Type B pancreatic cell (in vitro differentiated cells): ENCODE data around the gene ARMC7. TPM values are rescaled to one million over a fixed set of nuclear protein-coding genes. Genes with fewer than 3 reads are reported as not detected.

Source experiments
- DNase-seq: peaks from one replicate; pipeline ENCODE4 v3.0.0; 2021; ENCODE audit warnings: mixed read lengths; ENCODE audit not compliant: unreplicated experiment; ENCODE audit errors: extremely low spot score
- H3K27ac Mint-ChIP-seq: 2 replicates; pipeline ENCODE4 v1.8.0; 2021; ENCODE audit warnings: mild to moderate bottlenecking, mixed read lengths
- H3K27me3 Mint-ChIP-seq: 2 replicates; pipeline ENCODE4 v1.8.0; 2021; ENCODE audit warnings: mixed read lengths
- H3K36me3 Mint-ChIP-seq: 2 replicates; pipeline ENCODE4 v1.8.0; 2021; ENCODE audit warnings: mixed read lengths
- H3K4me1 Mint-ChIP-seq: one replicate; pipeline ENCODE4 v1.8.0; 2021; ENCODE audit warnings: mixed read lengths; ENCODE audit not compliant: unreplicated experiment
- H3K4me3 Mint-ChIP-seq: 2 replicates; pipeline ENCODE4 v1.8.0; 2021; ENCODE audit warnings: mild to moderate bottlenecking, mixed read lengths
- H3K9me3 Mint-ChIP-seq: 2 replicates; pipeline ENCODE4 v1.8.0; 2021; ENCODE audit warnings: mixed read lengths
- total RNA-seq: library from RNA; stranded (reverse); gene quantifications from 2 replicates; pipeline ENCODE4 v1.2.1, GENCODE V29; 2021; ENCODE audit warnings: low replicate concordance
- TF ChIP-seq, protein P1 (sequence below): fragments of 200-600 bp; sonication (generic); conservative IDR thresholded peaks from 2 replicates; pipeline ENCODE4 v1.5.0; 2021; ENCODE audit warnings: antibody characterized with exemption, mild to moderate bottlenecking

ARMC7 gene
- total RNA-seq, 1 donor from 2014 or later = 14.0 TPM

DNA sequence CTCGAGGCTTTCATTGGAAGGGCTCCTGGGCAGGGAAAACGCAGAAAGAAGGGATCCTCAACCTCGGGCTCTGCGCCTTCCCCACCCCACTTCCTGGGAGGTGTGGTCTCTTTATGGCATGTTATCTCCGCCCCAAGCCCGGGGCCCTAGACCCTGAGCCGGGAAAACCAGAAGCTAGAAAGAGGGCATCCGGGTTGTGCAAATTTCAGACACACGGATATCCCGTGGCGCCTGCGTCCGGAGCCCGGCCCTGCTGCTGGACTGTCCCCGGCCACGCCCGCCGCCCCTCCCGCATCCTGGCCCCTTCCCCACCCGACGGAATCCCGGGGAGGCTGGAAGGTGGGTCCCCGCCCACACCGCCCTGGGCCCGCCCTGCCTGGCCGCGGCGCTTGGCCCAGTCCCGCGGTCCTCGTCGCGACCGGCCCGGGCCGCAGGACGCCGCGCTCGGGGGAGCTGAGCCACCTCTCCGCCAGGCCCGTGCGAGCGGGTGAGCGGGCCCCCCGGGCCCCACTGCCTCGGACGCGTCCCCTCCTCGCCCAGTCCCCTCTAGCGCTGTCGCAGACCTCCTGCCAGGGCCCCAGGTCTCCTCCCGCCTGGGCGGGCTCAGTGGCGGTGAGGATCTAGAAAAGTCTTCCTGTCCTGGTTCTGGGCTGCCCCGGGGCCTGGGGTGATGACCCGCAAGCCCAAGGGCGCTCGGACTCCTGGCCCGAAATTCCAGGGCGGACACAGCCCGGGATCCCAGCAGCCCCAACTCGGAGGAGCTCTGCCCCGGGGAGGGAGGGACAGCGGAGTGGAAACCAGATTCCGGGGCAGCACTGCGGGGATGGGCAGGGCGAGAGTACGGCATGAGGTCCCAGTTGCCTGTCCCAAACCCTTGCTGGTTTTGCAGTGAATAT is 22.0 kb upstream of the ARMC7 start, which contains the start of gene SLC16A5:
Gene SLC16A5 (plus strand): TSS at position 397 of the 896 bp plus-strand sequence. CDS start 5,683 bp downstream, outside the sequence.
- H3K4me1 Mint-ChIP-seq = peaks cover 53% of the 10 kb centered on the region
- no peaks in the 10 kb centered on the region for H3K27me3 Mint-ChIP-seq
- H3K27ac Mint-ChIP-seq = peak within 1 kb of the TSS; percentile 87
- TF ChIP-seq, protein P1, sequence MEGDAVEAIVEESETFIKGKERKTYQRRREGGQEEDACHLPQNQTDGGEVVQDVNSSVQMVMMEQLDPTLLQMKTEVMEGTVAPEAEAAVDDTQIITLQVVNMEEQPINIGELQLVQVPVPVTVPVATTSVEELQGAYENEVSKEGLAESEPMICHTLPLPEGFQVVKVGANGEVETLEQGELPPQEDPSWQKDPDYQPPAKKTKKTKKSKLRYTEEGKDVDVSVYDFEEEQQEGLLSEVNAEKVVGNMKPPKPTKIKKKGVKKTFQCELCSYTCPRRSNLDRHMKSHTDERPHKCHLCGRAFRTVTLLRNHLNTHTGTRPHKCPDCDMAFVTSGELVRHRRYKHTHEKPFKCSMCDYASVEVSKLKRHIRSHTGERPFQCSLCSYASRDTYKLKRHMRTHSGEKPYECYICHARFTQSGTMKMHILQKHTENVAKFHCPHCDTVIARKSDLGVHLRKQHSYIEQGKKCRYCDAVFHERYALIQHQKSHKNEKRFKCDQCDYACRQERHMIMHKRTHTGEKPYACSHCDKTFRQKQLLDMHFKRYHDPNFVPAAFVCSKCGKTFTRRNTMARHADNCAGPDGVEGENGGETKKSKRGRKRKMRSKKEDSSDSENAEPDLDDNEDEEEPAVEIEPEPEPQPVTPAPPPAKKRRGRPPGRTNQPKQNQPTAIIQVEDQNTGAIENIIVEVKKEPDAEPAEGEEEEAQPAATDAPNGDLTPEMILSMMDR = no peak
- peak within 1 kb of the TSS; percentile 84 for H3K4me3 Mint-ChIP-seq
- no peaks in the 10 kb centered on the region for H3K9me3 Mint-ChIP-seq
- no peaks in the 10 kb centered on the region for H3K36me3 Mint-ChIP-seq
- peak; percentile 85 for DNase-seq

DNA sequence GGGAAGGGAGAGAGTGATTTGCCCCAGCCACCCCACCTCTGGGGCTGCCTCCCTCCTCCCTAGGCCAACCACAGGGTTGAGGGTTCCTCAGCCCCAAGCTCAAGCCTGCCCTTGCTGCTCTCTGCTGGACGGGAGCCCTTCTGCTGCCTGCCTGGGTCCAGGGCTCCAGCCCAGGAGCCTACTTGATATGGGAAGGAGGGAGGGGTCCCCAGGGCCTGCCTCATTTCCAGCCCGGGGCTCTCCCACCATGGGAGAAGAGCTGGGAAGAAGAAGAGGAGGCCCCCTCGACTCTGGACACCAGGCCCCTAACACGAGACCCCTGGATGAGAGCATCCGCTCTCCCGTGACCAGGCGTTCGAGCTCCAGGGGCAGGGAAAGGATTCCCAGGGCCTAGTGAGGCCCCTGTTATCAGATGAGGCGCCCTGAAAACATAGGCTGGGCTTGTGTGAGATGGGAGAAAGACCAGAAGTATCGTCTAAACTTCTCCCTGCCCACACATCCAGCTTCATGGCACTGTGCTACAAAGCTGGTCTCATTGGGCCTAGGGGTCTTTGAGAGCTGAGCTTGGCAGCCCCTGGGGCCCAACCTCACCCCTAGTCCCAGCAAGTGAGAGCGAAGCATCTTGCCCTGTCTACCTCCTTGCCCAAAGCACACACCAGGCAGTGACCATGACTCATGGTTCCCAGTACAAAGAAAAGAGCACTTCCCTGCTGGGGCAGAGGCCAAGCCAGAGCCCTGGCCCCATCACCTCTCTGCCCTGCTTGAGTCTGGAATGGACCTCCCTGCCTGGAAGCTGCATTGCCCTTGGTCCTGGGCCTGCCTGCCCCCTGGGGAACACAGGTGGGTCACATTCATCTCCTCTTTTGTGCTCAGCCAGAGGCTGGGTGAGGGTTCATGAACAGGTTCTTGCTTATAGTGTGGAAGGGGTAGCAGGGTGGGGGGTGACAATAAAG is 21.0 kb upstream of the ARMC7 start:
- Mint-ChIP-seq H3K27ac (peak overlapping the region; percentile 87), H3K4me3 (peak overlapping the region; percentile 82), H3K36me3 (no peaks in the 10 kb centered on the region), H3K27me3 (no peaks in the 10 kb centered on the region), H3K4me1 (peaks cover 51% of the 10 kb centered on the region), H3K9me3 (no peaks in the 10 kb centered on the region)
- no peak for DNase-seq
- TF ChIP-seq, protein P1 = no peak

DNA sequence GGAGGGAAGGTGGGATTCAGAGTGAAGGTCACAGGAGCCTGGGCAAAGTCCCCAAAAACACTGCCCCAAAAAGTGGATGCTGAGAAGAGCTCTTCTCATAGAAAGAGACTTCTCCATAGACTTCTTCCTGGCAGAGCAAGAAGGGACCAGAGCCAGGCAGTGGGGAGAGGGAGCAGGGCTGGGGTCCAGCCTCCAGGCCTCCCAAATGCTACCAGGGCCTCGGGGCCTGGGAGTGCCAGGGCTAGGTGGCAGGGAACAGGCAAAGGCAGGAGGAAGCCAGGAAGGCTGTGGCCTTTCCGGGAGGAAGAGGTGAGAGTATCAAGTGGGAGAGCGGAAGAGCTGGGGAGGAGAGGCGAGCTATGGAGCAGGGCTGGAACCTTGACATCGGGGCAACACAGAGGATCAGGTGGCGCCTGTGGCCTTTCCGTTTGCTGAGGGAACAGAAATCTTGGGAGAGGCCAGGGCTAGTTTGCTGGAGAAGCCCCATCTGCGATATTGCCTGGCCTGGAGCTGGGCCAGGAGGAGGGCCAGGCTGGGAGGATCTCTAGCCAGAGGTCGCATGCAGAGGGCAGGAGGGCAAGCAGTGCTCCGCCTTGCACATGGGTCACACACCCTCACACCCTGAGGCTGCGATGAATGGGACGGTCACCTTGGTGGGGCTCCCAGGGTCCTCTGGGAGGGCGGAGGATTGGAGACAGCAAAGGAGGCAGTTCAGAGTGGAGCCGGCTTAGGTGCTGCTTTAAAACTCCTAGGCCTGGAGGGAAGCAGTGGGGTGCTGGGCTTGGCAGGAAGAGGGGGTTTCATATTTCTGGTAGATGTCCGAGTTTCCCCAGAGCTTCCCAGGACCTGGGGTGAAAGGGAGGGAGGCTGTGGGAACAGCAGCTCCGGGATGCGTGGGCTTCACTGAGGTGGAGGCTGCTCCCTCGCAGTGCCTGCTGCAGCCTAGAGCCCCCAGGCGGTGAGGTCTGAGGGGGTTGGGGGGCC is 18.6 kb upstream of the ARMC7 start:
- Mint-ChIP-seq H3K27ac (peak overlapping the region; percentile 87), H3K4me3 (peak overlapping the region; percentile 77), H3K27me3 (no peaks in the 10 kb centered on the region), H3K9me3 (no peaks in the 10 kb centered on the region), H3K4me1 (peaks cover 39% of the 10 kb centered on the region), H3K36me3 (peaks cover 3% of the 10 kb centered on the region)
- no peak for DNase-seq
- TF ChIP-seq, protein P1 = no peak

DNA sequence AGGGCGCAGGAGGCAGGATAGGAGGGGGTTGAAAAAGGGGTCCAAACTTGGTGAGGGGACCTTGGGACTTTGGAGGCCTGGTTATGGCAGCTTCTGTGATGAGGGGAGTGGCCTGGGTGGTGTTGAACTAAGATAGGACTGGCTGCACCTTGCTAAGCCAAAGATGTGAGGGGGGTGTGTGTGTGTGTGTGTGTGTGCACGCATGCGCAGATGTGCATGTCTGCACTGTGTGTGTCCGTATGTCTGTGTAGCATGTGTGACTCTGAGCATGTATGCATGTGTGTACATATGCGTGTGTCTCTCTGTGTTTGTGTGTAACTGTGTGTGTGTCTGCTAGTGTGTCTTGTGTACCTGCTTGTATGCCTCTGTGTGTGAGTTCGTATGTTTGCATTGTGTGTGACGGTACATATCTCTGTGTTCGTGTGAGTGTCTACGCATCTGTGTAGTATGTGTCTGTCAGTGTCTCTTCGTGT is 17.9 kb upstream of the ARMC7 start:
- H3K4me3 Mint-ChIP-seq = peak overlapping the region; percentile 77
- DNase-seq = no peak
- peaks cover 3% of the 10 kb centered on the region for H3K36me3 Mint-ChIP-seq
- TF ChIP-seq, protein P1 = no peak
- H3K9me3 Mint-ChIP-seq = no peaks in the 10 kb centered on the region
- H3K27ac Mint-ChIP-seq = peak overlapping the region; percentile 87
- no peaks in the 10 kb centered on the region for H3K27me3 Mint-ChIP-seq
- H3K4me1 Mint-ChIP-seq = peaks cover 33% of the 10 kb centered on the region
